Breast epithelium (tissue), 4 donors: ENCODE measurements around the gene KISS1. TPM values are rescaled to one million over a fixed set of nuclear protein-coding genes. Genes with fewer than 3 reads are reported as not detected.
A peak's percentile ranks its signal among the peaks of the same experiment; 100 is the strongest.

ENCODE experiments used
- DNase-seq, 2 donors: peaks; one replicate each; pipeline ENCODE4 v3.0.0-alpha.2; 2019; ENCODE audit warnings: low spot score in 2 of 2
- H3K27ac ChIP-seq, 2 donors: fragments of 200-600 bp; sonication (generic) in 1 of 2; one replicate each; pipeline ENCODE4 v1.5.1; 2016 to 2019; ENCODE audit warnings: mild to moderate bottlenecking in 1 of 2
- H3K27me3 ChIP-seq, 2 donors: fragments of 200-600 bp; sonication (generic) in 1 of 2; one replicate each; pipeline versions ENCODE4 v1.5.1 to v1.6.0; 2017 to 2019; ENCODE audit warnings: control low read depth in 1 of 2, mild to moderate bottlenecking in 1 of 2
- H3K36me3 ChIP-seq: fragments of 200-600 bp; one replicate; pipeline ENCODE4 v1.5.1; 2019
- H3K4me1 ChIP-seq, 2 donors: fragments of 200-600 bp; sonication (generic); one replicate each; pipeline ENCODE4 v1.5.1; 2016 to 2019; ENCODE audit warnings: control low read depth in 1 of 2
- H3K4me3 ChIP-seq, 3 donors: fragments of 200-600 bp; sonication (generic); 1 replicate in 2 of 3; 2 replicates in 1 of 3; pipeline ENCODE4 v1.5.1; 2016 to 2019; ENCODE audit warnings: mild to moderate bottlenecking in 3 of 3, moderate library complexity in 2 of 3
- H3K9me3 ChIP-seq, 2 donors: fragments of 200-600 bp; sonication (generic) in 1 of 2; one replicate each; pipeline ENCODE4 v1.5.1; 2016 to 2019; ENCODE audit warnings: control low read depth in 1 of 2
- CTCF ChIP-seq, 3 donors: fragments of 450-650 bp; IDR thresholded peaks; one replicate each; pipeline ENCODE4 v1.5.1; 2016 to 2017; ENCODE audit warnings: antibody characterized with exemption in 3 of 3, mild to moderate bottlenecking in 3 of 3, moderate library complexity in 3 of 3
- POLR2A ChIP-seq: fragments of 450-650 bp; IDR thresholded peaks from one replicate; pipeline ENCODE4 v1.6.1; 2016; ENCODE audit warnings: antibody characterized with exemption, mild to moderate bottlenecking, moderate library complexity
- POLR2AphosphoS5 ChIP-seq, 3 donors: sonication (generic); formaldehyde crosslinking; IDR thresholded peaks; one replicate each; pipeline ENCODE4 v1.6.1; 2017; ENCODE audit warnings: antibody characterized with exemption in 3 of 3
- intact Hi-C: fragments of 100-400 bp; cut with DNase I; formaldehyde crosslinking; loops from one replicate; pipeline ENCODE4 v1.15.1; 2023; ENCODE audit warnings: low total_unique reads
- total RNA-seq, 3 donors: library from RNA; depleted of rRNA; stranded (reverse); fragments of >200 nt; gene quantifications; one replicate each; pipeline ENCODE4 v1.1.0, GENCODE V29; 2016

The KISS1 gene
- total RNA-seq, 3 donors from 2014 or later, result not detected

- intact Hi-C loops, result loop anchor here (10.0 kb wide), 1 partner anchor 202 kb away; no protein-coding TSS in a partner anchor
- no peaks in the 10 kb centered on the region for H3K27me3 ChIP-seq
- H3K36me3 ChIP-seq, result no peaks in the 10 kb centered on the region
- no peaks in the 10 kb centered on the region for H3K9me3 ChIP-seq
- no peak overlapping the region for H3K4me3 ChIP-seq
- TF ChIP-seq POLR2AphosphoS5 (IDR thresholded peaks at IDR 0.05) (peak; percentile 26 to 33 (median 31)), CTCF (IDR thresholded peaks at IDR 0.05) (peak; percentile 97 to 99 (median 98)), POLR2A (no peak)
- no peak overlapping the region for H3K27ac ChIP-seq
- peak; percentile 80 to 90 for DNase-seq
- no peaks in the 10 kb centered on the region for H3K4me1 ChIP-seq
Observed at GRCh38 chr1:204162494-204163074, 33.7 kb downstream of the KISS1 start.

- H3K9me3 ChIP-seq, result no peaks in the 10 kb centered on the region
- intact Hi-C loops, result loop anchor here (10.0 kb wide), 1 partner anchor 203 kb away; no protein-coding TSS in a partner anchor
- TF ChIP-seq CTCF (IDR thresholded peaks at IDR 0.05), result no peak
- no peak for TF ChIP-seq POLR2A
- no peak for TF ChIP-seq POLR2AphosphoS5 (IDR thresholded peaks at IDR 0.05)
- H3K27me3 ChIP-seq, result no peaks in the 10 kb centered on the region
- no peak overlapping the region for H3K4me3 ChIP-seq
- H3K36me3 ChIP-seq, result no peaks in the 10 kb centered on the region
- no peaks in the 10 kb centered on the region for H3K4me1 ChIP-seq
- no peak for DNase-seq
- no peak overlapping the region for H3K27ac ChIP-seq
Observed at GRCh38 chr1:204161609-204162493, 34.4 kb downstream of the KISS1 start.

- no peak for DNase-seq
- intact Hi-C loops, result loop anchor here (5.0 kb wide), 1 partner anchor 54 kb away; the partner anchor contains the start of gene GOLT1A
Observed at GRCh38 chr1:204157962-204158361, 38.3 kb downstream of the KISS1 start.

GRCh38 chr1:204155881-204156280 lies 40.4 kb downstream of the KISS1 start:
- H3K27ac ChIP-seq, result no peak overlapping the region
- no peak for TF ChIP-seq CTCF (IDR thresholded peaks at IDR 0.05)
- TF ChIP-seq POLR2A, result no peak
- H3K36me3 ChIP-seq, result no peaks in the 10 kb centered on the region
- no peak for DNase-seq
- no peak overlapping the region for H3K4me3 ChIP-seq
- no peaks in the 10 kb centered on the region for H3K9me3 ChIP-seq
- H3K27me3 ChIP-seq, result no peaks in the 10 kb centered on the region
- intact Hi-C loops, result loop anchor here (2.0 to 5.0 kb wide), 2 partner anchors 56 to 75 kb away; partner anchors contain the start of gene GOLT1A
- H3K4me1 ChIP-seq, result peaks cover 5 to 9% of the 10 kb centered on the region in 2 donors

More at GRCh38 chr1:204157962-204158361, 38.3 kb downstream of the KISS1 start:
- H3K4me3 ChIP-seq, result no peak overlapping the region
- H3K27me3 ChIP-seq, result no peaks in the 10 kb centered on the region
- no peaks in the 10 kb centered on the region for H3K36me3 ChIP-seq
- no peak for TF ChIP-seq CTCF (IDR thresholded peaks at IDR 0.05)
- no peak for TF ChIP-seq POLR2A
- TF ChIP-seq POLR2AphosphoS5 (IDR thresholded peaks at IDR 0.05), result no peak
- H3K27ac ChIP-seq, result no peak overlapping the region
- H3K4me1 ChIP-seq, result no peaks in the 10 kb centered on the region
- H3K9me3 ChIP-seq, result no peaks in the 10 kb centered on the region
